Non-pigmented ciliary epithelial cell (primary cell): Measurements from ENCODE around the gene STARD6.
"Not testable (repeated sequence)": the region's sequence is repeated elsewhere in the genome, so short reads cannot be mapped to it uniquely, and the experiment has no call there.

ENCODE experiments used
- DNase-seq: peaks from one replicate; pipeline ENCODE4 v3.0.0-alpha.2; 2010; ENCODE audit warnings: low read depth

STARD6 gene, protein sequence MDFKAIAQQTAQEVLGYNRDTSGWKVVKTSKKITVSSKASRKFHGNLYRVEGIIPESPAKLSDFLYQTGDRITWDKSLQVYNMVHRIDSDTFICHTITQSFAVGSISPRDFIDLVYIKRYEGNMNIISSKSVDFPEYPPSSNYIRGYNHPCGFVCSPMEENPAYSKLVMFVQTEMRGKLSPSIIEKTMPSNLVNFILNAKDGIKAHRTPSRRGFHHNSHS

DNA sequence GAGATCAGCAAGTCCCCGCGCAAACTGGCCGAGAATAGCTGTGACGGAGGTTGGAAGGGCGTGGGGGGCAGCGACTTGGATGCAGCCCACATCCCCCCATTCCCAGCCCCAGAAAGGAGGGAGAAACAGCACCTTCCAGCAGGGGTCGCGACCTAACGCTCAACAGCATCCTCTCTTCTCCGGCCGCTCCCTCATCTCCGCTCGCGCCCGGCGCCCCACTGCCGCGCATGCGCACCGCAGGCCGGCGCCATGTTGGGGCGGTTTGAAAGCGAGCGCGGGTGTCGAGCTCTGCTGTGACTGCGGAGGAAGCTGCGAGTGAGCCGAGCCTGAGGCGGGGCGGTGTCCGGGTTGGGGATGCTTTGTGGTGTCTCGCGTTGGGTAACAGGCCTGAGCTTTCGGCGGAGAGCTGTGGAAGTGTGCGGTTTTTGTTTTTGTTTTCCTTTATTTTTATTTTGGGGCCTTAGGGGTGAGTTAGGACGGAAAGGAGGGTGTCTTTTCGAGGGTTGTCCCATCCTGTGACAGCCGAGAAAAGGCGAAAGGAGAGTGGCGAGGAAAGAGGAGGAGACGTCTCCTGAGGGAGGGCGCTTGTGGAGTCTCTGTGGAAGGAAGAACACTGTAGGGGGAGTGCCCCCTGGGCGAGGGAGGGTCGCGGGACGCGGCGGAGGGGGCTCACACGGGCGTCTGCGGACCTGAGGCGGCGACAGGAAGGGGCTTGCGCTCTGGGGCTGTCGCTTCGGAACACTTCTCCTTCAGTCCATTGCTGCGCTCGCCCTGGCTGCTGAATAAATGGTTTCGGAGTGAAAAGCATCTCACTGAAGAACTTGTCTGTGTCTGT lies at the start of gene STARD6, which contains the start of gene C18orf54:
Gene STARD6, minus strand, starts transcription at position 199 of the 835 bp plus-strand sequence. CDS start 3,285 bp downstream, outside the sequence.
Gene C18orf54, plus strand, starts transcription at position 247 of the 835 bp plus-strand sequence. CDS start 2,667 bp downstream, outside the sequence.
- peak; percentile 53 for DNase-seq

DNA sequence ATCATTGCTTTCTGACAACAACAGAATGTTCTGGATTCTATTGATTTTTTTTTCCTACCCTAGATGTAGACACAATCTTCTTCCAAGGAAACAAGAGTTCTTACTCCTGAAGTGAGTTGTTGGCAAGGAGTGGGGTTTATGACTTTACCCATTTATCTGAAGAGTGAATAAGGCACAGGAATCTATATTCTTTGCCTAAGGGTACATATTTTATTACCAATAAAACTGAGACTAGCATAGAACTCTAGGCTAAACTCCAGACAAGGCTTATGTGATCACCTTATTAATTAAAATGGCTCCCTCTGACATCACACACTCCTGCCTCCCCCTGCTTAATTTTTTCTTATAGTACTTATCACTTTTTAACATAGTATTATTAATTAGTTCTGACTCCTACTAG lies 47.6 kb upstream of the STARD6 start:
- DNase-seq = no peak

DNA sequence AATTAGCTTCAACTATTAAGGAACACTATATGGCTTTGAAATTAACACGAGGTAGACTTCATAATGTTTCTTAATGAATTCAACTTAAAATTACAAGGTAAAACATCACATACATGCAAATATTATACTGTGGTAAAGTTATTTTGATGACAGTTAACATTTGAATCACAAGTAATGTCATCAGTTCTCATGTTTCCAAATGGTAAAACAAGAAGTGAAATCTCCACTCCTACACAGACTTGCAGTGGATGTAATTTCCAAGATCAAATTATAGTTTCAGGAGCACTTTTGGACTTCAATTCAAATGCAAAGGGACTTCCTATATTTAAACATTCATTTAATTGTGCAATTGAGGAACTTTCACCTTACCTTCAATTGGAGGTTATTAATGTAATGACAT lies 39.1 kb upstream of the STARD6 start:
- DNase-seq = no peak

DNA sequence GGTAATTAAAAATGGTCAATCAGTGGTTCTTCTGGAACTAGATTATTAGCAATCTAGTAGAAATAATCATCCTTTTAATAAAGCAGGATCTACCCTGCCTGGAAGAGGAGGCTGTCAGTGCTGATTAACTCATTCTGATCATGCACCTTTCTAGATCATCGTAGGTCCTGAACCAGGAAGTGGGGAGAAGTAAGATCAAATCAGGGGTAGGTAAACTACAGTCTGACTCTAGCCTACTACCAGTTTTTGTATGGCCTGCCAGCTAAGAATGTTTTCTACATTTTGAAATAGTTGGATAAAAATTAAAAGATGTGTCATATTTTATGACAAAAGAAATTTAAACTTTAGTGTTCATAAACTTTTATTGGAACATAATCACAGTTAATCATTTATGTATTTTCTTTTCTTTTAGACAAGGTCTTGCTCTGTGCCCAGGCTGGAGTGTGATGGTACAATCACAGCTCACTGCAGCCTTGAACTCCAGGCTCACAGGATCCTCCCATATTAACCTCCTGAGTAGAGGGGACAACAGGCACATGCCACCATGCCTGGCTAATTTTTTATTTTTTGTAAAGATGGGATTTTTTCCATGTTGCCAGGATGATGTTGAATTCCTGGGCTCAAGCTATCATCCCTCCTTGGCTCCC lies 36.1 kb upstream of the STARD6 start:
- no peak for DNase-seq

DNA sequence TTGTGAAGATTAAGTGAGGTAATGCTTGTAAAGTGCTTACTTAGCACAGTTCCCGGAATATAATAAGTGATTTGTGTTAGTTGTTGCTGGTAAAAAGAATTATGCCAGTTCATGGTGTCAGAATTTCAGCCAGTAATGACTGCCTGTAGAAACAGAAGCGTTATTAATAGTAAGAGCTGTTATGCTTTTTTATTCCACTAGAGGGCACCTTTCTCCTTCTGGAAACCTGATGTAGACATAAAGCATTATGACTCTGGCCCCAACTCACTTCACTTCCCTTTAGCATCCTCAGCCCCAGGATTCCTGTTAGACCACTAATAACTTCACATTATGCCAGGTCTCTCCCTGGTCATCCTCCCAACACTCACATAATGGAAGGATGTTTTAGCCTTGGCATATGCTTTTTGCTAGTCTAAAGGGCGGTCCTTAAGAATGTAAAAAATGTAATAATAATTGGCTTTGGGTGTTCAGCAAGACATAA lies 34.9 kb upstream of the STARD6 start:
- peak; percentile 34 for DNase-seq

DNA sequence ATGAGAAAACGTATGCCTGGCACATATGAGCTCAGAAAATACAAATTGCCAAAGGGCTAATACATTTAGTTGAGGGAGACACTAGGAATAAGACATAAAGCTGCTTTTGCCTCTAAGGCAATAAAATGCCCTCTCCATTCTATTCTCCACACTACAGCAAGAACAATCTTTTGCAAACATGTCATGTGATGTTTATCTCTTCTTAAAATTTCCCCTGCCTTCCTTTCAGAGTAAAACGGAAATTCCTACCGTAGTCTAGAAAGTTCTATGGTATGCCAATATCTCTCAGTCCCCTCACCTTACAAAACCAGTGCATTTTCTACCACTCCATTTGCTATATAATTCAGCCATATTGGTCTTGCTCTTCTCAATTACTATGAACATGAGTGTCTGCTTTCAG lies 33.2 kb upstream of the STARD6 start:
- DNase-seq = no peak

DNA sequence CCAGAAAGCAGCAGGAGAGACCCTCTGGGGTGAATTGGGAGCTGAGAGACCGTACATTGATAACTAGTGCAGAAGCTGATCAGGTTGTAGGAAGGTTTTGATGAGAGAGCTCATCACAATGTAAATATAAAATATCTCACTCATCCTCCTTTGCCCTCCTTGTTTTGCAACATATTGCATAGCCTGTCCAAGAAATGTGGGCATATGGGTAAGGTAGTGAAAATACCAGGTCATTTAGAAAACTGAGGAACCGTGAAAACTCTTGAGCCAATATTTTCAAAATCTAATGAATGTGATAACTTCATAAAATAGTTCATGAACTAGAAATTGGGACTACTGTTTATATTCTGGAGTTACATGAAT lies 31.5 kb upstream of the STARD6 start:
- DNase-seq = no peak

DNA sequence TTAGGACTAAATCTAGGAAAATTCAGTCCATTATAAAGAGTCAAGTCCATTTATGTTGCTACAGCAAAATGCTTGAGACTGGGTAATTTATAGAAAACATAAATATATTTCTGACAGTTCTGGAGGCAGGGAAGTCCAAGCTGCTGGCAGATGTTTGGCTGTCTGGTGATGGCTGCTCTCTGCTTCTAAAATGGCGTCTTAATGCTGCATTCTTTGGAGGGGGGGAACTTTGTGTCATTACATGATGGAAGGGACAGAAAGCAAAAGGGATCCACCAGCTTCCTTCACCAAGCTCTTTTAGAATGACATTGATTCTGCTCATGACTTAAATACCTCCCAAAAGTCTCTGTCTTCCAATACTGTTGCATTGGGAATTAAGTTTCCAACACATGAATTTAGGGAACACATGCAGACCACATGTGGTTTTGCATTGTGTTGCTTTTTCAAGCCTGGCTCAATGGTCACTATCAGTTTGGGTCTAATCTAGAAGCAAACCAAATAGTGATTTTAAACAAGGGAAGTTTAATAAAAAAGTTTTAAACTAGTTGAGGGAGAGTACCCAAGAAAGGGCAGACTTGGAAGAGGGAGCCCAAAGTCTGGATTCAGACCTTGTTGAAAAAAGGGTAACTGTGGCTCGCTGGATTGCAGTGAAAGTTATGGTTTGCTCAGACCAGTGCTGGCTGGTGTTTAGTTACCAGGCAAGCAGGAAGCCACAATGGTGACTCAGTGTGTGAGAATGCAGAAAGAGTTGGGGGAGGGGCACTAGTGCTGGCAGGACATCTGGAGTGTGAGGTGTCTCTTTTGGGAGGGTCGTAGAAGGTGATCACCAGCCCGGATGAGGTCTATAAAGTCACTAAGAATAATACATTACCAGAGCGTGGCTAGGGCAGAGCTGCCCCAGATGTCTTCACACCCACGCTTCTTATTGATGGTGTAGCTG lies 30.8 kb upstream of the STARD6 start:
- DNase-seq = peak; percentile 88

DNA sequence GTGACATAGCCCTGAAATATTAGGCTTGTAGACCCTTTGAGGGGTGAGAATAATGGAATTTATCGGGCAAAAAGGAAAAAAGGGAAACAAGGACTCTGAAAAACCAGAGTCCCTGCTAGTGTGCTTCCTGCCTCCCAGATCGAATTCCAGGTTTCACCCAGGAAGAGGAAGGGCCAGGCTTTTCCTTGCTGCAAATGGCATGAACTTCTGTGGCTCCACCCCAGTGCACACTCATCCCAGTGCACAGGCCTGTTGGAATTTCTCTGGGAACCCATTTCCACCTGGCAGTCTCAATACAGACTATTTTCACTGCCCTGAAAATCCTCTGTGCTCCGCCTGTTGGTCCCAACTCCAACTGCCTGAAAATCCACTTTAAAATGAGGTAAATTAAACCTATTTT lies 30.0 kb upstream of the STARD6 start:
- no peak for DNase-seq

DNA sequence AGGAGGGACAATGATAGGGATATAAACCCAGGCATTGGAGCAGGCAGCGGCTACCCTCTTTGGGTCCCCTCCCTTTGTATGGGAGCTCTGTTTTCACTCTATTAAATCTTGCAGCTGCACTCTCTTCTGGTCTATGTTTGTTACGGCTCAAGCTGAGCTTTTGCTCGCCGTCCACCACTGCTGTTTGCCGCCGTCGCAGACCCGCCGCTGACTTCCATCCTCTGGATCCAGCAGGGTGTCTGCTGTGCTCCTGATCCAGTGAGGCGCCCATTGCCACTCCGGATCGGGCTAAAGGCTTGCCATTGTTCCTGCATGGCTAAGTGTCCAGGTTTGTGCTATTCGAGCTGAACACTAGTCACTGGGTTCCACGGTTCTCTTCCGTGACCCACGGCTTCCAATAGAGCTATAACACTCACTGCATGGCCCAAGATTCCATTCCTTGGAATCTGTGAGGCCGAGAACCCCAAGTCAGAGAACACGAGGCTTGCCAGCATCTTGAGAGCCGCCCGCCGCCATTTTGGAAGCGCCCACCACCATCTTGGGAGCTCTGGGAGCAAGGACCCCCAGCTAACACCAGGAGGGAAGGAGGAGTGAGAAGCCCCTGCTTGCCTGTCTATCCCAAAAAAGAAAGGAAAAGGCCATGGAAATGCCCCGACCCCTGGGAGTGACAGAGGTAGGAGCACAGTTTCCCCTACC lies 29.3 kb upstream of the STARD6 start:
- DNase-seq = not testable (repeated sequence)

DNA sequence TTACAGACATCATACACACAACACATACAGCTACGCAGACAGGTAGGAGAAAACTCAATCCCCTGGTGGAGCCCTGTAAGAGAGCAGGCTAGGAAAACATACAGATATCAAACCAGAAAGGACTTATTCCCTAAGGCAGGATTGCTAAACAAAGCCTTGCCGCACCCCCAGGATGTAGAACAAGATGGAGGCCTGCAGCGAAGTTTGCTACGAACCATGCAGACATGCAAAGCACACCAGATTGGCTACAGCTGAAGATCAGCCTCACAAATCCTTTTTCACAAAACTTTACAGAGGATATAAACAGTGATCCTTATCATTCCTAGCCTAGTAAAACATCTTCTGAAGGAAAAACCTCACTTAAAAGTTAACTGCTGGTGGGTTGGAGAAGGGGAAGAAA lies 28.4 kb upstream of the STARD6 start:
- no peak for DNase-seq

DNA sequence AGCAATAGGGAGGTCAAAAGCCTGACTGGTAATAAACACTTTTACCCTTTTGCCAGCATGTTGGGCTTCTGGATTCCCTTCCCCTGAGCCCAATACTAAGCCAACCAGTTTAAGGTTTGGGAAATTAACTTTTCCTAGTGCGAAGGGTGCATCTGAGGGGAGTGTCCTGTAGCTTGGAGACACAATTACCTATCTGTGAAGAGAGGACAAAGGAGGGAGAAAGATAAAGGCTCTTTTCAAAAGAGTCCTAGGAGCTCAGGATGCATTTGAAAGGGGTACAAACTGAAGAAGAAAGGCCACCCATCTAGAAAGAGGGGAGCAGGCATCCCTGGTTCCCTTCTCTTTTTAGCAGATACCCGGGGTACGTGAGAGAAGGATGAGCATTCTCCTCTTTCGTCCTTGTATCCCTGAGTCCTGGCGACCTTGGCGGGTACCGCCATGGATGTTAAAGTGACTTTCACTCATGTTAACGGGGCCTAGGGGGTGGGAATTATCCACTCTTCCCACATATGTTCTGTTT lies 25.1 kb upstream of the STARD6 start:
- DNase-seq = no peak

DNA sequence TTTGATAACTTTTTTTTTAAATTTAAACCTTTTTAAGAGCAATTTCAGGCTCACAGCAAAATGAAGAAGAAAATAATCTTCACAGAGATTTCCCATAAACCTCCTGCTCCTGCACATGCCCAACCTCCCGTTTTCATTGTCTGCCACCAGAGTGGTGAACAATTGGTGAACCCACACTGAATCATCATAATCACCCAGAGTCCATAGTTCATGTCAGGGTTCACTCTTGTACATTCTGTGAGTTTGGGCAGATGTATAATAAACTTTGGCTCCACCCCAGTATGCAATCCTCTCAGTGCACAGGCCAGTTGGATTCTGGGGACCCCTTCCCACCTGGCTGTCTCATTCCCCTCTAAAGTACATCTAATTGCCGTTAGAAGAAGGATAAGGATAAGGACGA lies 24.4 kb upstream of the STARD6 start:
- no peak for DNase-seq

DNA sequence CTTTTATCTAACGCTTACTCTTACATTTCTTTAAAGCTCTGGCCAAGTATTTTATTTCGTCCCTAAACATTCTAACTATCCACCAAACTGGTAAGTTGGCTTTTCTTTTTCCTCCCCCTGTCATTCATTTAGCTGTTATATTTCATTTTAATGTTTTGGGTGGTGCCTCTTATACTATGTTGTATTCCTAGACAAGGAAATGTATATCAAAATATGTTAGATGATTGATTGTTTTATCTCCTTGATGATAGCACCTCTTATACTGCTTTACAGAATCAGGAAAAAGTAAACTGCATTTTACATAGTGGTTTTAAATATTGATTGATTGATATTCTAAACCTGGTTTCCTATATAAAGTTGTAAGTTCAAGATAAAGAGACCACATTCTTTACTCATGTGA lies 24.0 kb upstream of the STARD6 start:
- no peak for DNase-seq

DNA sequence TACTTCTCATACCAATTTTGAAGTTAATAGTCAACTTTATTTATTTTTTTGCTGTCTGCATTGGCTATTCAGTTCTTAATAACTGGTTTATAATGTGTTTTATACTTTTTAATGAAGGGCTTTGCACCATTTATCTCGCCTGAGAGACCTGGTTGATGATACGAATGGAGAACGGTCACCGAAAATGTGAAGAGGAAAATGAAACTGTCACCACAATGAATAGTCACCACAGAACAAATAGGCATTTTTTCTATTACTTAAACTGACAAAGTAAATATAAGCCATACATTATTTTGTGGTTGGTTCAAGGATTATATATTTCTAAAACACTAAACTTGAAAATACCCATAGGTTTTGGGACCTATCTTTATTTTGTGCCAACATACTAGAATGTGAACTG lies 20.4 kb upstream of the STARD6 start:
- DNase-seq = no peak

DNA sequence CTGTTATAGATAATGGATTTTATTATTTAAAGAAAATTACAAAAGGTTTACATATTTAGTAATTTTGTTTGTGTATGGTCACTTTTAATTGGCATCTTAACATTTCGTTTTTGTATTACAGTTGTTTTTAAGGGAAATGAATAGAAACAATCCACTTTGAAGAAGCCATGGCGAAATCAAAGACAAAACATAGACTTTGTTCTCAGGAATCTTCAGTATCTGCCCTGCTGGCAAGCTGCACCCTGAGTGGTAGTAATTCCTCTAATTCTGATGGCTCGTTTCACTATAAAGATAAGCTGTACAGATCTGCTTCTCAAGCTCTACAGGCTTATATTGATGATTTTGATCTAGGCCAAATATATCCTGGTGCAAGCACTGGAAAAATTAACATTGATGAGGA lies 2.7 kb upstream of the STARD6 start:
- DNase-seq = no peak

DNA sequence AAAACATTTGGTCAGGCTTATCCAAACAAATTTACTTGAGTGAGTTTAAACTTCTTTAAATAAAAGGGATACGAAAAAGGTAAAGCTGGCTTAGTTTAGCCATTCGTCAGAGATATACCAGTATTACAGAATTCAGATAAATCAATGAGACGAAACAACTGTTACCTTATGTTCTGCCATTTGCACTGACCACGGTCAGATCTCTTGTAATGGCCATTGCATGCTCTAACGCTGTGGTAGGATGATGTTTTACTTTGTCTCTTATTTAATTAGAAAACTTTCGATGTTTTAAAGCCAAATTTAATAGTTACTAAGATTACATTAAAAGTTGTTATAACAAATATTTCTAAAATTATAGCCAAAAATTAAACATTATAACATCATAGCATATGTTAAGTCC lies 1.6 kb upstream of the STARD6 start:
- DNase-seq = no peak

DNA sequence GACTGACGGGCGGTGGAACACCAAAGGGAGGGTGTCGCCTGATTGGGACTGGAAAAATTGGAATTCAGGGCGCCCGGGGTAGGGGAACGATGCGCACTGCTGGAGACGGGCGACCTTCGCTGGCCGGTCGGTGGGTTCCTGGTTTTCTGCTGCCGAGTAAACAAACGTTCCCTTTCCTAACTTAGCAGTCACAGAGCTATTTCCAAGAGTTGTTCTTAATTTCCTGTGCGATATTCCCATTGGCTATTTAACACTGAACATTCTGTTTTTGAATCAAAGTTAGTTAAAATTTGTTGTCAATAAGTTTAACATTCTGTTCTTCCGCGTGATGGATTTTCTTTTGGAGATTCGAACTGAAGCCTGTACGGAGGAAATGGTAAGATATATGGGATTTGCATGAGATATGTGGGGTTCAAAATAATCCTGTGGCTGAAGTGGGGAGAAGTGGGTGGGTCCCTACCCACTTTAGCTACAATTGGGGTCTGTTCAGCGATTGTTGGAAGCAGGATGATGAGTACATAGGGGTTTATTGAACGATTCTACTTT lies 910 bp upstream of the STARD6 start:
- no peak for DNase-seq

DNA sequence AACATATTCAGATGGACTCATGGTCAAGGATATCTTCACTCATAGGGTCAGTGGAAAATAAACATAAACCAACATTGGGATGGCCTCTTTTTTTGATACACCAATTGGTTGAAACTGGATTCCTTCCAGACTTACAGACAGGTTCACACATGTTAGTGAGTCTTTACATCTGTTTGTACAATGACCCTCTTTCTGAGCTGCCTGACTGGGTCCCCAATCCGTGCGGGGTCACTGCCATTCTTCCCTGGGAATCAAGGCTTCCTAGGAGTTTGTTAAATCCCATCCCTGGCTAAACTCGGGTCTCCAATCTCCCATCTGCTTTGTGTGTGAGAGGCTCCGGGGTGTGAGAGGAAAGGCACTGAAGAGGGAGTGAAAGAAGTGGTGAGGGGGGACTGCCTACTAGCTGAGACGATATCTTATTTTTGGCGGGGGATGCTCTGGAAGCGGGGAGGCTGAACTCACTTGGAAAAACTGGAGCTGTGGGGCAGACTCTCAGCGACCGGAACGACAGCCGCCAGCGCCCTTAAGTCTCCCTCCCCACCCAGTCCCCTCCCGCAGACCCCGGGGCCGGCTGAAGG lies 487 bp downstream of the STARD6 start:
- no peak for DNase-seq

DNA sequence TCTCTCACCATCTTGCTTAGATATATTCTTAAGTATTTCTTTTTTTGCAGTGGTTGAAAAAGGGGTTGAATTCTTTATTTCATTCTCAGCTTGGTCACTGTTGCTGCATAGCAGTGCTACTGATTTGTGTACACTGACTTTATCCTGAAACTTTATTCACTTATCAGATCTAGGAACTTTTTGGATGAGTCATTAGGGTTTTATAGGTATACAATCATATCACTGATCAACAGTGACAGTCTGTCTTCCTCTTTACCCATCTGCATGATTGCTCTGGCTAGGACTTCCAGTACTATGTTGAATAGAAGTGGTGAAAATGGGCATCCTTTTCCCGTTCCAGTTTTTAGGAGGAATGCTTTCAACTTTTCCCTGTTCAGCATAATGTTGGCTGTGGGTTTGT lies 6.5 kb downstream of the STARD6 start:
- no peak for DNase-seq
